ENCODE results near the gene ARHGAP26. TPM values are rescaled to one million over a fixed set of nuclear protein-coding genes. Genes with fewer than 3 reads are reported as not detected.

Gene ARHGAP26
- total and polyA plus RNA-seq, 4 donors, result 1.8 to 16.7 (median 4.1) TPM

GRCh38 chr5:143186623-143187022 lies 416.4 kb downstream of the ARHGAP26 start (continued):
- TF ChIP-seq, protein P1, sequence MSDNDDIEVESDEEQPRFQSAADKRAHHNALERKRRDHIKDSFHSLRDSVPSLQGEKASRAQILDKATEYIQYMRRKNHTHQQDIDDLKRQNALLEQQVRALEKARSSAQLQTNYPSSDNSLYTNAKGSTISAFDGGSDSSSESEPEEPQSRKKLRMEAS (IDR thresholded peaks at IDR 0.05), result no peak
- TF ChIP-seq CTCF (IDR thresholded peaks at IDR 0.05; ENCODE audit: low read depth, low read length, missing input control), result no peak

- no peak overlapping the region for H3K9ac ChIP-seq (ENCODE audit: low read depth in 1 of 2, low read length in 2 of 2)
Observed at GRCh38 chr5:143187495-143187894, 417.3 kb downstream of the ARHGAP26 start.

DNA sequence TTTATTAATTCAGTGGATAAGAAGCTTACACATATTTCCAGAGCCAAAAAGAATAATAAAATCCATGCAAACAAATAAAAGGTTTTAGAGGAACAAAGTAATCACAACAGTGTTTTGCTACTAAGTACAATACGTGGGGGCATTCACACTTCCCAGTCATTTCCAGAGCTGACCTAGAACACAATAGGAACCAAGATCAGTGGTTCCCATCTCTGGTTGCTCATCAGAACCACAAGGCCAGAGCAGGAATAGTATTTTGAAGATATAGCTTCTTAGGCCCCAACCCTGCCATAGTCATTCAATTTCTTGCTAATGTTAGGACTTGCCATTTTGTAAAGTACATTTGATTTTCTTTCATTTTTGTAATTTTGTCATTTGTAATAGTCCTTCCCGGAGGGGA lies 417.9 kb downstream of the ARHGAP26 start:
- no peaks in the 10 kb centered on the region for H3K27me3 ChIP-seq (ENCODE audit: control insufficient read depth in 4 of 4, insufficient read depth in 4 of 4, low read length in 3 of 4)
- H3K4me3 ChIP-seq (ENCODE audit: low read depth in 1 of 3, low read length in 3 of 3), result no peak overlapping the region
- TF ChIP-seq RAD21 (IDR thresholded peaks at IDR 0.05) (no peak), RXRA (IDR thresholded peaks at IDR 0.05) (no peak), GABPA (IDR thresholded peaks at IDR 0.05 in 1 of 2, conservative IDR thresholded peaks at IDR 0.05 in 1 of 2) (no peak), FOXA1 (IDR thresholded peaks at IDR 0.05) (no peak), NR2F2 (IDR thresholded peaks at IDR 0.05) (no peak), TAF1 (conservative IDR thresholded peaks at IDR 0.05) (no peak), CTCF (IDR thresholded peaks at IDR 0.05; ENCODE audit: low read depth, low read length, missing input control) (no peak), SP1 (IDR thresholded peaks at IDR 0.05) (no peak), HNF4G (IDR thresholded peaks at IDR 0.05) (no peak), ATF3 (IDR thresholded peaks at IDR 0.05) (no peak), EGR1 (IDR thresholded peaks at IDR 0.05; ENCODE audit: low read depth in 2 of 2) (no peak), HNF4A (conservative IDR thresholded peaks at IDR 0.05) (no peak), JUND (IDR thresholded peaks at IDR 0.05) (no peak), YY1 (IDR thresholded peaks at IDR 0.05) (no peak)
- TF ChIP-seq, protein P1 (IDR thresholded peaks at IDR 0.05), result no peak
- H3K9me3 ChIP-seq (ENCODE audit: control insufficient read depth in 4 of 4, low read length in 3 of 4), result no peaks in the 10 kb centered on the region
- peaks cover 6 to 17% (median 13%) of the 10 kb centered on the region in 4 donors for H3K4me1 ChIP-seq (ENCODE audit: control insufficient read depth in 4 of 4, insufficient read depth in 4 of 4, low read length in 3 of 4)
- H3K36me3 ChIP-seq (ENCODE audit: control insufficient read depth in 4 of 4, insufficient read depth in 3 of 4, low read depth in 1 of 4, low read length in 3 of 4), result no peaks in the 10 kb centered on the region
- 95% methylated on average over 2 of the region's 2 CpGs for WGBS
- no peak for DNase-seq (ENCODE audit: low spot score)
- no peak overlapping the region for H3K27ac ChIP-seq (ENCODE audit: low read depth in 1 of 2, low read length in 2 of 2)
- H3K9ac ChIP-seq (ENCODE audit: low read depth in 1 of 2, low read length in 2 of 2), result no peak overlapping the region

More at GRCh38 chr5:143187495-143187894, 417.3 kb downstream of the ARHGAP26 start:
- WGBS, result 92% methylated on average over 8 of the region's 8 CpGs
- Histone ChIP-seq H3K36me3 (ENCODE audit: control insufficient read depth in 4 of 4, insufficient read depth in 3 of 4, low read depth in 1 of 4, low read length in 3 of 4) (no peaks in the 10 kb centered on the region), H3K4me3 (ENCODE audit: low read depth in 1 of 3, low read length in 3 of 3) (no peak overlapping the region), H3K9me3 (ENCODE audit: control insufficient read depth in 4 of 4, low read length in 3 of 4) (no peaks in the 10 kb centered on the region), H3K27ac (ENCODE audit: low read depth in 1 of 2, low read length in 2 of 2) (no peak overlapping the region), H3K27me3 (ENCODE audit: control insufficient read depth in 4 of 4, insufficient read depth in 4 of 4, low read length in 3 of 4) (no peaks in the 10 kb centered on the region), H3K4me1 (ENCODE audit: control insufficient read depth in 4 of 4, insufficient read depth in 4 of 4, low read length in 3 of 4) (peaks cover 7 to 23% (median 19%) of the 10 kb centered on the region in 4 donors)
- no peak for TF ChIP-seq HNF4A (conservative IDR thresholded peaks at IDR 0.05)
- TF ChIP-seq RAD21 (IDR thresholded peaks at IDR 0.05), result no peak
- TF ChIP-seq JUND (IDR thresholded peaks at IDR 0.05), result no peak
- TF ChIP-seq YY1 (IDR thresholded peaks at IDR 0.05), result no peak
- TF ChIP-seq SP1 (IDR thresholded peaks at IDR 0.05), result no peak
- TF ChIP-seq FOXA2 (IDR thresholded peaks at IDR 0.05), result no peak
- TF ChIP-seq, protein P1 (IDR thresholded peaks at IDR 0.05), result no peak
- TF ChIP-seq HNF4G (IDR thresholded peaks at IDR 0.05), result no peak
- DNase-seq (ENCODE audit: low spot score), result no peak

Measured in liver (tissue), 9 donors.